ENCODE results near the gene SCAMP5. TPM values are rescaled to one million over a fixed set of nuclear protein-coding genes. Genes with fewer than 3 reads are reported as not detected.

SCAMP5 gene
- total RNA-seq, 1 experiment from 2014 or later: 6.2 TPM

DNA sequence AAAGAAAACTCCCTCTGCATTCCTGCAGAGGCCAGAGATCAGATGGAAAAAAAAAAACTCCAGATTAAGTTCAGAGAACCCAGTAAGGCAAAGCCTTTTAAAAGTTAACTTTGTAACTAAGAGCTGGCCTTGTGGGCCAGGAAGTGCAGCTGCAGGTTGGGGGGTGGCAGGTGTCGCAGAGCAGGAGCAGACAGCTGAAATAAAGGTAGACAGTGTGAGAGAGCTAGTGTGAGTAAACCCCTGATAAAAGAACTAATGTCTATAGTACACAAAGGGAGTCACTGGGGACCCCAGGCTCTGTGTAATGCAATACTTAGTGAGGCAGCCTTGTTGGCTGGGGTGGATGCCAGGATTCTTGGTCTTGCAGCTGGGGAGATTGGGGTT is 70.1 kb downstream of the SCAMP5 start:
- no peaks in the 10 kb centered on the region for H3K36me3 ChIP-seq (ENCODE audit: control insufficient read depth in 1 of 2, insufficient read depth in 2 of 2, low read length in 2 of 2)
- intact Hi-C loops (cut with micrococcal nuclease): no loop called here
- no TSS peak for BruUV-seq (replicated peaks)
- H3K27me3 ChIP-seq (ENCODE audit: insufficient read depth, low read length): no peaks in the 10 kb centered on the region
- no peak overlapping the region for H2AFZ ChIP-seq (ENCODE audit: low read depth, low read length, poor library complexity, severe bottlenecking)
- H3K4me3 ChIP-seq (replicated peaks in 1 of 2; ENCODE audit: low read depth in 1 of 2, low read length in 2 of 2): no peak overlapping the region
- no peak overlapping the region for H3K9ac ChIP-seq (ENCODE audit: low read length)
- CTCF ChIA-PET: interaction anchor here (1.5 kb wide), 1 partner anchor 22 kb away, joined by 8 read pairs; no protein-coding TSS in a partner anchor
- H3K4me2 ChIP-seq (ENCODE audit: low read length): peak overlapping the region; percentile 32
- no peaks in the 10 kb centered on the region for H3K79me2 ChIP-seq (ENCODE audit: insufficient read depth, low read length)
- DNase-seq (ENCODE audit: low read depth, low spot score) (no peak), ATAC-seq (no peak)
- H3K9me2 ChIP-seq (ENCODE audit: insufficient read depth): no peaks in the 10 kb centered on the region
- TF ChIP-seq SRF (IDR thresholded peaks at IDR 0.05; ENCODE audit: low read depth) (no peak), FOSL1 (IDR thresholded peaks at IDR 0.05; ENCODE audit: low read depth) (no peak), TCF7L2 (IDR thresholded peaks at IDR 0.05; ENCODE audit: borderline replicate concordance, extremely low read depth, insufficient read depth, insufficient read length) (no peak), ZNF274 (IDR thresholded peaks at IDR 0.05; ENCODE audit: low read depth, low read length) (no peak), CBX3 (IDR thresholded peaks at IDR 0.05; ENCODE audit: low read depth) (no peak), CEBPB (IDR thresholded peaks at IDR 0.05; ENCODE audit: low read depth) (no peak), ELF1 (IDR thresholded peaks at IDR 0.05; ENCODE audit: borderline replicate concordance, low read depth) (no peak), EZH2phosphoT487 (IDR thresholded peaks at IDR 0.05; ENCODE audit: borderline replicate concordance) (no peak), ZFX (IDR thresholded peaks at IDR 0.05) (no peak)
- TF ChIP-seq, protein P1, sequence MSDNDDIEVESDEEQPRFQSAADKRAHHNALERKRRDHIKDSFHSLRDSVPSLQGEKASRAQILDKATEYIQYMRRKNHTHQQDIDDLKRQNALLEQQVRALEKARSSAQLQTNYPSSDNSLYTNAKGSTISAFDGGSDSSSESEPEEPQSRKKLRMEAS (IDR thresholded peaks at IDR 0.05): no peak
- no peaks in the 10 kb centered on the region for H3K9me3 ChIP-seq (ENCODE audit: control insufficient read depth in 1 of 2, insufficient read depth in 1 of 2, low read depth in 1 of 2, low read length in 2 of 2)
- H3K27ac ChIP-seq (ENCODE audit: low read depth, low read length): no peak overlapping the region
- RAD21 ChIA-PET (ENCODE audit: low non-redundant PET in 1 of 2, low total read pairs in 2 of 2, uncharacterized antibody in 2 of 2, unreplicated experiment in 2 of 2): no interaction called here
- peaks cover 4 to 19% of the 10 kb centered on the region in 2 experiments; a peak in 3 of 4 replicates for H3K4me1 ChIP-seq (ENCODE audit: control insufficient read depth in 1 of 2, insufficient read depth in 2 of 2, low read length in 2 of 2)
- POLR2A ChIA-PET: interaction anchor here (0.9 kb wide), 1 partner anchor 17 kb away, joined by 3 read pairs; no protein-coding TSS in a partner anchor
- no peaks in the 10 kb centered on the region for H4K20me1 ChIP-seq (ENCODE audit: insufficient read depth)

DNA sequence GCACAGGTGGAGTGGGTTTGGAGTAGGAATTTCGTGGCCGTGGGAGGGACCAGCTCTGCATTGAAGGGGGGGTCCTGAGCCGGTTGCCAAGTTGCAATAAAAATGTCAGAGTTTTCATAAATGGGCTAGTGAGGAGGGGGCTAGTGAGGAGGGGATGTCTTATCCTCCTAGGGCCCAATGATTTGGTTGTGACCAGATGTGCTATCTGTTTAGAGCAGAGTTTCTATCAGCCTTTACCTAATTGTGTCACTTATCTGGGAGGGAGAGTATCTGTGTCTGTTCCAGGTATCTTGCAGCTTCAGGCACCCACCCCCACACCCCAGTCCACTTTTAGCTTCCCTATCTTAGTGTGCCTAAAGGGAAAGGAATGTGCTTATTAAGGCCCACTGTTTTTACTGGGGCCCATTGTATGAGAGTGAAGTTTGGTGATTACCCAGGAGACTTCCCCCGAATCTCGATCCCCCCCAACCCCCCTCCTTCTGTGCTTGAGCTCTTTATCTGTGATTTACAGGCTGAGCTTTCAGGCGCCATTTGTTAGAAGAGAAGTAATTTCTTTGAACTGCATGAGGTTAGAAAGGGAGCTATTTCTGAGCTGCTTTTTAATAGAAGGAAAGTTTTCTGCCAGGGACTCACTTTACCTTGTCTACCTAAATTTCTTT is 70.6 kb downstream of the SCAMP5 start:
- Histone ChIP-seq H3K9ac (ENCODE audit: low read length) (no peak overlapping the region), H3K27me3 (ENCODE audit: insufficient read depth, low read length) (no peaks in the 10 kb centered on the region), H3K79me2 (ENCODE audit: insufficient read depth, low read length) (no peaks in the 10 kb centered on the region), H3K4me2 (ENCODE audit: low read length) (peak overlapping the region; percentile 32), H3K4me1 (ENCODE audit: control insufficient read depth in 1 of 2, insufficient read depth in 2 of 2, low read length in 2 of 2) (peaks cover 4 to 19% of the 10 kb centered on the region in 2 experiments; a peak in 3 of 4 replicates), H3K9me3 (ENCODE audit: control insufficient read depth in 1 of 2, insufficient read depth in 1 of 2, low read depth in 1 of 2, low read length in 2 of 2) (no peaks in the 10 kb centered on the region), H4K20me1 (ENCODE audit: insufficient read depth) (no peaks in the 10 kb centered on the region), H2AFZ (ENCODE audit: low read depth, low read length, poor library complexity, severe bottlenecking) (no peak overlapping the region), H3K4me3 (replicated peaks in 1 of 2; ENCODE audit: low read depth in 1 of 2, low read length in 2 of 2) (no peak overlapping the region), H3K36me3 (ENCODE audit: control insufficient read depth in 1 of 2, insufficient read depth in 2 of 2, low read length in 2 of 2) (no peaks in the 10 kb centered on the region), H3K9me2 (ENCODE audit: insufficient read depth) (no peaks in the 10 kb centered on the region), H3K27ac (ENCODE audit: low read depth, low read length) (no peak overlapping the region)
- no TSS peak for BruUV-seq (replicated peaks)
- ChIA-PET POLR2A (interaction anchor here (0.6 to 0.9 kb wide), 2 partner anchors 18 to 133 kb away, joined by 3 to 7 read pairs; no protein-coding TSS in a partner anchor), CTCF (interaction anchor here (1.5 kb wide), 1 partner anchor 23 kb away, joined by 8 read pairs; no protein-coding TSS in a partner anchor), RAD21 (ENCODE audit: low non-redundant PET in 1 of 2, low total read pairs in 2 of 2, uncharacterized antibody in 2 of 2, unreplicated experiment in 2 of 2) (no interaction called here)
- intact Hi-C loops (cut with micrococcal nuclease): no loop called here
- ATAC-seq (no peak), DNase-seq (ENCODE audit: low read depth, low spot score) (no peak)
- TF ChIP-seq EZH2 (IDR thresholded peaks at IDR 0.05) (no peak), EZH2phosphoT487 (IDR thresholded peaks at IDR 0.05; ENCODE audit: borderline replicate concordance) (no peak), TCF7L2 (IDR thresholded peaks at IDR 0.05; ENCODE audit: borderline replicate concordance, extremely low read depth, insufficient read depth, insufficient read length) (no peak), POLR2A (IDR thresholded peaks at IDR 0.05; ENCODE audit: borderline replicate concordance, extremely low read depth, insufficient read depth, insufficient read length) (no peak), SRF (IDR thresholded peaks at IDR 0.05; ENCODE audit: low read depth) (no peak), ZFX (IDR thresholded peaks at IDR 0.05) (no peak), POLR2AphosphoS5 (IDR thresholded peaks at IDR 0.05; ENCODE audit: low read depth, low read length) (no peak), SIN3A (IDR thresholded peaks at IDR 0.05; ENCODE audit: low read depth) (no peak)
- TF ChIP-seq, protein P2, sequence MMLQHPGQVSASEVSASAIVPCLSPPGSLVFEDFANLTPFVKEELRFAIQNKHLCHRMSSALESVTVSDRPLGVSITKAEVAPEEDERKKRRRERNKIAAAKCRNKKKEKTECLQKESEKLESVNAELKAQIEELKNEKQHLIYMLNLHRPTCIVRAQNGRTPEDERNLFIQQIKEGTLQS (IDR thresholded peaks at IDR 0.05): no peak
- TF ChIP-seq, protein P1 (IDR thresholded peaks at IDR 0.05): no peak
- TF ChIP-seq, protein P3, sequence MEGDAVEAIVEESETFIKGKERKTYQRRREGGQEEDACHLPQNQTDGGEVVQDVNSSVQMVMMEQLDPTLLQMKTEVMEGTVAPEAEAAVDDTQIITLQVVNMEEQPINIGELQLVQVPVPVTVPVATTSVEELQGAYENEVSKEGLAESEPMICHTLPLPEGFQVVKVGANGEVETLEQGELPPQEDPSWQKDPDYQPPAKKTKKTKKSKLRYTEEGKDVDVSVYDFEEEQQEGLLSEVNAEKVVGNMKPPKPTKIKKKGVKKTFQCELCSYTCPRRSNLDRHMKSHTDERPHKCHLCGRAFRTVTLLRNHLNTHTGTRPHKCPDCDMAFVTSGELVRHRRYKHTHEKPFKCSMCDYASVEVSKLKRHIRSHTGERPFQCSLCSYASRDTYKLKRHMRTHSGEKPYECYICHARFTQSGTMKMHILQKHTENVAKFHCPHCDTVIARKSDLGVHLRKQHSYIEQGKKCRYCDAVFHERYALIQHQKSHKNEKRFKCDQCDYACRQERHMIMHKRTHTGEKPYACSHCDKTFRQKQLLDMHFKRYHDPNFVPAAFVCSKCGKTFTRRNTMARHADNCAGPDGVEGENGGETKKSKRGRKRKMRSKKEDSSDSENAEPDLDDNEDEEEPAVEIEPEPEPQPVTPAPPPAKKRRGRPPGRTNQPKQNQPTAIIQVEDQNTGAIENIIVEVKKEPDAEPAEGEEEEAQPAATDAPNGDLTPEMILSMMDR (IDR thresholded peaks at IDR 0.05 in 2 of 3, conservative IDR thresholded peaks at IDR 0.05 in 1 of 3; ENCODE audit: borderline replicate concordance in 1 of 3, insufficient read depth in 1 of 3, low read depth in 2 of 3, low read length in 2 of 3): no peak
